OCI-LY1 (cell line): Measurements from ENCODE around the gene STRBP.

Source experiments
- H2AFZ ChIP-seq: fragments of 200-600 bp; sonication (generic), shearing (Covaris generic); 2 replicates; pipeline ENCODE4 v1.6.0; 2014; ENCODE audit warnings: antibody characterized with exemption, mild to moderate bottlenecking, low read length
- H3F3A ChIP-seq: fragments of 200-600 bp; sonication (generic), shearing (Covaris generic); 2 replicates; pipeline ENCODE4 v1.6.0; 2014; ENCODE audit warnings: mild to moderate bottlenecking, antibody characterized with exemption, low read length, moderate library complexity; ENCODE audit not compliant: insufficient read depth
- H3K27ac ChIP-seq: fragments of 200-600 bp; sonication (generic); 2 replicates; pipeline ENCODE4 v1.5.1; 2014; ENCODE audit warnings: low read length, mixed run types, mild to moderate bottlenecking, low read depth; ENCODE audit not compliant: poor library complexity, severe bottlenecking
- H3K27me3 ChIP-seq: fragments of 200-600 bp; sonication (generic); 2 replicates; pipeline ENCODE4 v1.6.0; 2014; ENCODE audit warnings: antibody characterized with exemption, mild to moderate bottlenecking, low read length, moderate library complexity; ENCODE audit not compliant: insufficient read depth
- H3K36me3 ChIP-seq: fragments of 200-600 bp; sonication (generic); 2 replicates; pipeline ENCODE4 v1.6.1; 2014; ENCODE audit warnings: mild to moderate bottlenecking, antibody characterized with exemption, low read length, moderate library complexity, mixed read lengths; ENCODE audit not compliant: insufficient read depth
- H3K4me1 ChIP-seq: fragments of 200-600 bp; sonication (generic); 2 replicates; pipeline ENCODE4 v1.5.1; 2014; ENCODE audit warnings: mild to moderate bottlenecking, low read length, moderate library complexity; ENCODE audit not compliant: insufficient read depth, severe bottlenecking
- H3K4me2 ChIP-seq: fragments of 200-600 bp; sonication (generic), shearing (Covaris generic); 2 replicates; pipeline ENCODE4 v1.6.1; 2014; ENCODE audit warnings: low read length
- H3K4me3 ChIP-seq: fragments of 200-600 bp; sonication (generic); 2 replicates; pipeline ENCODE4 v1.5.1; 2014; ENCODE audit warnings: low read length, low read depth, mild to moderate bottlenecking, mixed read lengths; ENCODE audit not compliant: poor library complexity, severe bottlenecking
- H3K79me2 ChIP-seq: fragments of 200-600 bp; shearing (Covaris generic); 2 replicates; pipeline ENCODE4 v1.6.1; 2016; ENCODE audit warnings: mixed run types, low read length, mixed read lengths; ENCODE audit not compliant: insufficient read depth
- H3K9ac ChIP-seq: fragments of 200-600 bp; sonication (generic), shearing (Covaris generic); 2 replicates; pipeline ENCODE4 v1.6.1; 2014; ENCODE audit warnings: mild to moderate bottlenecking, low read length, mixed read lengths
- H3K9me2 ChIP-seq: fragments of 200-600 bp; sonication (generic), shearing (Covaris generic); 2 replicates; pipeline ENCODE4 v1.6.1; 2014; ENCODE audit warnings: low read depth, mild to moderate bottlenecking, low read length, mixed read lengths
- H3K9me3 ChIP-seq: fragments of 200-600 bp; shearing (Covaris generic); 2 replicates; pipeline ENCODE4 v1.6.1; 2014; ENCODE audit warnings: low read length, mixed read lengths
- H4K20me1 ChIP-seq: fragments of 200-600 bp; sonication (generic), shearing (Covaris generic); 2 replicates; pipeline ENCODE4 v1.6.0; 2016; ENCODE audit warnings: mild to moderate bottlenecking, low read length; ENCODE audit not compliant: insufficient read depth
- CTCF ChIP-seq: fragments of 200-600 bp; sonication (generic), shearing (Covaris generic); IDR thresholded peaks from 2 replicates; pipeline ENCODE4 v1.5.1; 2017; ENCODE audit warnings: mild to moderate bottlenecking, antibody characterized with exemption, low read length, moderate library complexity, mixed read lengths
- EZH2 ChIP-seq: fragments of 200-600 bp; sonication (generic), shearing (Covaris generic); IDR thresholded peaks from 2 replicates; pipeline ENCODE4 v1.8.0; 2017; ENCODE audit warnings: borderline replicate concordance, mixed run types, mild to moderate bottlenecking, antibody characterized with exemption, low read length, moderate library complexity, mixed read lengths

STRBP gene

GRCh38 chr9:123314617-123315016, 46.2 kb upstream of the STRBP start:
- H3K9me2 ChIP-seq: no peaks in the 10 kb centered on the region
- no peak overlapping the region for H3K27ac ChIP-seq
- no peaks in the 10 kb centered on the region for H3K36me3 ChIP-seq
- no peaks in the 10 kb centered on the region for H3K9me3 ChIP-seq
- peaks cover 29% of the 10 kb centered on the region for H3K4me1 ChIP-seq
- no peak overlapping the region for H3K4me3 ChIP-seq
- H3K4me2 ChIP-seq: no peak overlapping the region
- H3K9ac ChIP-seq: no peak overlapping the region
- H3F3A ChIP-seq: no peaks in the 10 kb centered on the region
- H3K79me2 ChIP-seq: no peaks in the 10 kb centered on the region
- no peak overlapping the region for H2AFZ ChIP-seq
- H3K27me3 ChIP-seq: no peaks in the 10 kb centered on the region
- no peak for TF ChIP-seq CTCF
- H4K20me1 ChIP-seq: no peaks in the 10 kb centered on the region

GRCh38 chr9:123312306-123312877, 44.0 kb upstream of the STRBP start:
- no peak overlapping the region for H2AFZ ChIP-seq
- no peak overlapping the region for H3K4me2 ChIP-seq
- no peaks in the 10 kb centered on the region for H3K36me3 ChIP-seq
- no peaks in the 10 kb centered on the region for H3K9me3 ChIP-seq
- TF ChIP-seq CTCF: no peak
- TF ChIP-seq EZH2: no peak
- H3K27me3 ChIP-seq: no peaks in the 10 kb centered on the region
- no peak overlapping the region for H3K9ac ChIP-seq
- H4K20me1 ChIP-seq: no peaks in the 10 kb centered on the region
- no peak overlapping the region for H3K27ac ChIP-seq
- no peaks in the 10 kb centered on the region for H3K79me2 ChIP-seq
- H3K9me2 ChIP-seq: no peaks in the 10 kb centered on the region
- H3K4me3 ChIP-seq: no peak overlapping the region
- H3F3A ChIP-seq: no peaks in the 10 kb centered on the region
- H3K4me1 ChIP-seq: peaks cover 13% of the 10 kb centered on the region

- Histone ChIP-seq H3K9me2 (no peaks in the 10 kb centered on the region), H4K20me1 (no peaks in the 10 kb centered on the region), H3F3A (0 out of 2 replicates have a peak, but pooled peaks cover 4% of the 10 kb centered on the region), H3K79me2 (no peaks in the 10 kb centered on the region), H3K4me3 (no peak overlapping the region), H3K9ac (no peak overlapping the region), H3K27ac (no peak overlapping the region), H3K4me1 (peaks cover 10% of the 10 kb centered on the region), H3K4me2 (no peak overlapping the region), H3K9me3 (no peaks in the 10 kb centered on the region), H2AFZ (no peak overlapping the region), H3K36me3 (no peaks in the 10 kb centered on the region), H3K27me3 (no peaks in the 10 kb centered on the region)
- TF ChIP-seq EZH2: no peak
- TF ChIP-seq CTCF: no peak
Observed at GRCh38 chr9:123311250-123311752, 42.9 kb upstream of the STRBP start.
